ENCODE data around the gene ZNF662. TPM values are rescaled to one million over a fixed set of nuclear protein-coding genes. Genes with fewer than 3 reads are reported as not detected.

Gene ZNF662
- total RNA-seq, 1 experiment from 2014 or later: not detected

GRCh38 chr3:42936157-42936981 is 30.4 kb downstream of the ZNF662 start:
- no peak overlapping the region for H3K4me3 Mint-ChIP-seq
- Histone ChIP-seq H3K79me1 (ENCODE audit: insufficient read depth, low read depth, low read length, poor library complexity, severe bottlenecking) (no peaks in the 10 kb centered on the region), H3K4me1 (ENCODE audit: insufficient read depth, low read length) (no peaks in the 10 kb centered on the region)

More at GRCh38 chr3:42936157-42936981, 30.4 kb downstream of the ZNF662 start:
- H3K18ac ChIP-seq (ENCODE audit: insufficient read length, low read depth, low read length): no peak overlapping the region
- no peak overlapping the region for H2BK15ac ChIP-seq (ENCODE audit: low read depth, low read length)
- no peak overlapping the region for H2BK12ac ChIP-seq (ENCODE audit: insufficient read length, low read depth, low read length)
- H3K36me3 Mint-ChIP-seq (ENCODE audit: insufficient read depth in 1 of 3, low read depth in 3 of 3): no peaks in the 10 kb centered on the region
- H3K9me3 Mint-ChIP-seq: no peaks in the 10 kb centered on the region
- H3K4me2 ChIP-seq (ENCODE audit: insufficient read depth, insufficient read length, low read length): no peak overlapping the region
- no peaks in the 10 kb centered on the region for H3K9me3 ChIP-seq (ENCODE audit: control insufficient read depth, low read depth, low read length)
- no peak for TF ChIP-seq CTCF (conservative IDR thresholded peaks at IDR 0.05)
- no peak overlapping the region for H2BK20ac ChIP-seq (ENCODE audit: low read depth, low read length, poor library complexity, severe bottlenecking)
- no peak overlapping the region for H3T11ph ChIP-seq (ENCODE audit: low read length)
- no peak overlapping the region for H2BK5ac ChIP-seq (ENCODE audit: insufficient read length, low read length)
- H3K9ac ChIP-seq (ENCODE audit: extremely low read depth, insufficient read length, low read length): no peak overlapping the region
- no peaks in the 10 kb centered on the region for H3K27me3 Mint-ChIP-seq (ENCODE audit: low read depth)
- H3K27me3 ChIP-seq (ENCODE audit: insufficient read depth, low read length): no peaks in the 10 kb centered on the region
- H3K56ac ChIP-seq (ENCODE audit: insufficient read length, low read depth, low read length): no peak overlapping the region
- H3K23ac ChIP-seq (ENCODE audit: insufficient read length, low read depth, low read length): no peak overlapping the region
- no peak for DNase-seq
- H4K8ac ChIP-seq (replicated peaks; ENCODE audit: insufficient read length, low read depth, low read length): no peak overlapping the region
- no peak overlapping the region for H2BK120ac ChIP-seq (ENCODE audit: low read depth, low read length, poor library complexity, severe bottlenecking)
- no peak overlapping the region for H4K91ac ChIP-seq (ENCODE audit: insufficient read length, low read depth, low read length)
- H2AK5ac ChIP-seq (ENCODE audit: insufficient read length, low read length): no peak overlapping the region
- H3K27ac ChIP-seq (ENCODE audit: insufficient read length, low read depth, low read length): no peak overlapping the region
- no peak overlapping the region for H3K14ac ChIP-seq (ENCODE audit: insufficient read depth, low read length)
- H3K79me2 ChIP-seq (ENCODE audit: insufficient read depth, low read length): no peaks in the 10 kb centered on the region
- no peak overlapping the region for H3K4ac ChIP-seq (ENCODE audit: low read depth, low read length)
- no peak overlapping the region for H2AFZ ChIP-seq (ENCODE audit: low read length)
- no CpG with 5 or more reads among the region's 43 CpGs for WGBS (ENCODE audit: extremely low coverage, insufficient read length, low lambda C conversion rate)
- no peaks in the 10 kb centered on the region for H3K23me2 ChIP-seq (ENCODE audit: insufficient read length, low read depth, low read length, poor library complexity, severe bottlenecking)
- H3K27ac Mint-ChIP-seq: no peak overlapping the region
- H4K20me1 ChIP-seq (ENCODE audit: control insufficient read depth, insufficient read depth, insufficient read length): no peaks in the 10 kb centered on the region
- H4K5ac ChIP-seq (ENCODE audit: insufficient read length, low read depth, low read length): no peak overlapping the region
- no peaks in the 10 kb centered on the region for H3K4me1 Mint-ChIP-seq

Data from H9 (cell line).